Calu3 (cell line): ENCODE results near the gene GTF3C1. TPM values are rescaled to one million over a fixed set of nuclear protein-coding genes. Genes with fewer than 3 reads are reported as not detected.

Experiments used
- BruUV-seq: library from RNA; stranded (reverse); fragments of 400-500 nt; replicated peaks from 2 replicates; lab custom pipeline; 2021; lab: Mats Ljungman, UMichigan
- CTCF ChIA-PET: fragments of 300-600 bp; sonication (Branson Sonifier 250); formaldehyde crosslinking; loops from one replicate; lab custom pipeline; 2022; ENCODE audit warnings: antibody characterized with exemption; lab: Charles Lee
- DNase-seq: peaks from one replicate; pipeline ENCODE4 v3.0.0; 2022
- H3K27ac Mint-ChIP-seq: one replicate; pipeline ENCODE4 v1.8.0; 2022; ENCODE audit warnings: mixed read lengths; ENCODE audit not compliant: unreplicated experiment
- H3K27me3 Mint-ChIP-seq: one replicate; pipeline ENCODE4 v1.8.0; 2022; ENCODE audit warnings: mixed read lengths; ENCODE audit not compliant: unreplicated experiment
- H3K36me3 Mint-ChIP-seq: one replicate; pipeline ENCODE4 v1.8.0; 2022; ENCODE audit warnings: mild to moderate bottlenecking, moderate library complexity, mixed read lengths; ENCODE audit not compliant: insufficient read depth, unreplicated experiment
- H3K4me1 Mint-ChIP-seq: one replicate; pipeline ENCODE4 v1.8.0; 2022; ENCODE audit warnings: mild to moderate bottlenecking, low read depth, mixed read lengths; ENCODE audit not compliant: unreplicated experiment
- H3K4me3 Mint-ChIP-seq: one replicate; pipeline ENCODE4 v1.8.0; 2022; ENCODE audit warnings: mild to moderate bottlenecking, low read depth, moderate library complexity, mixed read lengths; ENCODE audit not compliant: unreplicated experiment
- H3K9me3 Mint-ChIP-seq: one replicate; pipeline ENCODE4 v1.8.0; 2022; ENCODE audit warnings: low read depth, mixed read lengths; ENCODE audit not compliant: unreplicated experiment
- CTCF ChIP-seq: fragments of 200-600 bp; IDR thresholded peaks from one replicate; pipeline ENCODE4 v1.8.0; 2022; ENCODE audit warnings: antibody characterized with exemption; ENCODE audit not compliant: unreplicated experiment
- intact Hi-C: fragments of 100-400 bp; cut with micrococcal nuclease; formaldehyde crosslinking; loops from one replicate; pipeline ENCODE4 v1.10.0; 2022; ENCODE audit not compliant: unreplicated experiment
- total RNA-seq: library from RNA; stranded (reverse); gene quantifications from 2 replicates; pipeline ENCODE4 v1.2.3, GENCODE V29; 2022

The GTF3C1 gene
- total RNA-seq, 1 experiment from 2014 or later = 90.9 TPM

- Mint-ChIP-seq H3K27me3 (peaks cover 61% of the 10 kb centered on the region), H3K4me3 (no peak overlapping the region), H3K36me3 (no peaks in the 10 kb centered on the region), H3K4me1 (no peaks in the 10 kb centered on the region), H3K9me3 (no peaks in the 10 kb centered on the region), H3K27ac (no peak overlapping the region)
- CTCF ChIA-PET = no interaction called here
- TF ChIP-seq CTCF = no peak
- BruUV-seq = no TSS peak
- intact Hi-C loops = no loop called here
- DNase-seq = no peak
These were observed 102.4 kb downstream of the GTF3C1 start for GRCh38 chr16:27447301-27447700.

GRCh38 chr16:27446721-27447120 is 103.0 kb downstream of the GTF3C1 start:
- no peaks in the 10 kb centered on the region for H3K9me3 Mint-ChIP-seq
- H3K36me3 Mint-ChIP-seq = no peaks in the 10 kb centered on the region
- CTCF ChIA-PET = interaction anchor here (0.7 kb wide), 1 partner anchor 1110 kb away, joined by 3 read pairs; no protein-coding TSS in a partner anchor
- DNase-seq = no peak
- H3K4me3 Mint-ChIP-seq = no peak overlapping the region
- no peak overlapping the region for H3K27ac Mint-ChIP-seq
- TF ChIP-seq CTCF = no peak
- intact Hi-C loops = no loop called here
- H3K27me3 Mint-ChIP-seq = peaks cover 55% of the 10 kb centered on the region
- BruUV-seq = no TSS peak
- H3K4me1 Mint-ChIP-seq = no peaks in the 10 kb centered on the region

- Mint-ChIP-seq H3K27me3 (peaks cover 44% of the 10 kb centered on the region), H3K36me3 (no peaks in the 10 kb centered on the region), H3K4me1 (no peaks in the 10 kb centered on the region), H3K4me3 (no peak overlapping the region), H3K27ac (no peak overlapping the region), H3K9me3 (no peaks in the 10 kb centered on the region)
- intact Hi-C loops = no loop called here
- no peak for DNase-seq
- no peak for TF ChIP-seq CTCF
- no TSS peak for BruUV-seq
- CTCF ChIA-PET = no interaction called here
These were observed 104.1 kb downstream of the GTF3C1 start for GRCh38 chr16:27445502-27446175.

- no TSS peak for BruUV-seq
- H3K9me3 Mint-ChIP-seq = no peaks in the 10 kb centered on the region
- H3K4me1 Mint-ChIP-seq = no peaks in the 10 kb centered on the region
- no peak overlapping the region for H3K27ac Mint-ChIP-seq
- H3K4me3 Mint-ChIP-seq = no peak overlapping the region
- intact Hi-C loops = no loop called here
- no peak for DNase-seq
- CTCF ChIA-PET = no interaction called here
- no peaks in the 10 kb centered on the region for H3K36me3 Mint-ChIP-seq
- H3K27me3 Mint-ChIP-seq = peaks cover 43% of the 10 kb centered on the region
- no peak for TF ChIP-seq CTCF
These were observed 105.2 kb downstream of the GTF3C1 start for GRCh38 chr16:27444470-27444869.
